HL-60 (cell line): ENCODE results near the gene KCTD16.

Experiments used
- DNase-seq, 2 experiments: peaks; one replicate each; pipeline ENCODE4 v3.0.0-alpha.2; 2010 to 2020; ENCODE audit warnings: low read depth in 1 of 2, low spot score in 1 of 2
- H3K27ac ChIP-seq: fragments of 250-450 bp; sonication (Bioruptor Pico); replicated peaks from 2 replicates; pipeline ENCODE4 v1.5.1; 2020; ENCODE audit warnings: mild to moderate bottlenecking, moderate library complexity
- H3K27me3 ChIP-seq: fragments of 250-450 bp; sonication (Bioruptor Pico); 2 replicates; pipeline ENCODE4 v1.5.1; 2021; ENCODE audit warnings: mild to moderate bottlenecking, moderate library complexity; ENCODE audit not compliant: insufficient read depth, poor library complexity, severe bottlenecking
- H3K4me3 ChIP-seq: replicated peaks from 2 replicates; pipeline ENCODE4 v1.5.1; 2011; ENCODE audit warnings: mild to moderate bottlenecking, control low read depth, low read length; ENCODE audit not compliant: insufficient read depth
- GABPA ChIP-seq: IDR thresholded peaks from 2 replicates; pipeline ENCODE4 v1.6.1; 2012; ENCODE audit warnings: low read depth
- POLR2AphosphoS5 ChIP-seq: IDR thresholded peaks from 2 replicates; pipeline ENCODE4 v1.6.1; 2012; ENCODE audit warnings: low read depth
- SPI1 ChIP-seq: IDR thresholded peaks from 2 replicates; pipeline ENCODE4 v1.6.1; 2012; ENCODE audit warnings: low read depth, mild to moderate bottlenecking, borderline replicate concordance
- TF ChIP-seq, protein P1 (sequence below): IDR thresholded peaks from one replicate; pipeline ENCODE4 v1.5.1; 2011; ENCODE audit warnings: low read length, control low read depth, inconsistent platforms; ENCODE audit not compliant: insufficient read depth
- TF ChIP-seq, protein P2 (sequence below): IDR thresholded peaks from 2 replicates; pipeline ENCODE4 v1.6.1; 2012; ENCODE audit warnings: low read depth; ENCODE audit not compliant: insufficient replicate concordance

KCTD16 gene

DNA sequence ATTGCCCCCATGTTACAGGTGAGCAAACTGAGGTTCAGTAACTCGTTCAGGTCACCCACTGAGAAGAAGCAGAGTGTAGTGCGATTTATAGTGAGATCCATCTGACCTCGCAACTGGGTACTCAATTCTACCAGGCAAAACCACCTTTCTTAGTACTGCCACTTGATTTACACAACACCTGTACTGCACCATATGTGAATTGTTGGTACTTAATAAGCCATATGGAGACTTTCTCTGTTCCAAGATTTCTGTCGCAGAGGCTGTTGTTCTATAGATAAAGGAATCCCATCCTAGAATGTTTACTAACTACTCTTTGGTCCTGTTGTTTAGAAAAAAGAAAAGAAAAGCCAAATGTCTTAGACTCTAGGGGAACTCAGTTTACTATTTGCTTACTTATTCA is 287.5 kb downstream of the KCTD16 start:
- no peak overlapping the region for H3K27ac ChIP-seq
- TF ChIP-seq, protein P1, sequence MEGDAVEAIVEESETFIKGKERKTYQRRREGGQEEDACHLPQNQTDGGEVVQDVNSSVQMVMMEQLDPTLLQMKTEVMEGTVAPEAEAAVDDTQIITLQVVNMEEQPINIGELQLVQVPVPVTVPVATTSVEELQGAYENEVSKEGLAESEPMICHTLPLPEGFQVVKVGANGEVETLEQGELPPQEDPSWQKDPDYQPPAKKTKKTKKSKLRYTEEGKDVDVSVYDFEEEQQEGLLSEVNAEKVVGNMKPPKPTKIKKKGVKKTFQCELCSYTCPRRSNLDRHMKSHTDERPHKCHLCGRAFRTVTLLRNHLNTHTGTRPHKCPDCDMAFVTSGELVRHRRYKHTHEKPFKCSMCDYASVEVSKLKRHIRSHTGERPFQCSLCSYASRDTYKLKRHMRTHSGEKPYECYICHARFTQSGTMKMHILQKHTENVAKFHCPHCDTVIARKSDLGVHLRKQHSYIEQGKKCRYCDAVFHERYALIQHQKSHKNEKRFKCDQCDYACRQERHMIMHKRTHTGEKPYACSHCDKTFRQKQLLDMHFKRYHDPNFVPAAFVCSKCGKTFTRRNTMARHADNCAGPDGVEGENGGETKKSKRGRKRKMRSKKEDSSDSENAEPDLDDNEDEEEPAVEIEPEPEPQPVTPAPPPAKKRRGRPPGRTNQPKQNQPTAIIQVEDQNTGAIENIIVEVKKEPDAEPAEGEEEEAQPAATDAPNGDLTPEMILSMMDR = no peak
- TF ChIP-seq, protein P2, sequence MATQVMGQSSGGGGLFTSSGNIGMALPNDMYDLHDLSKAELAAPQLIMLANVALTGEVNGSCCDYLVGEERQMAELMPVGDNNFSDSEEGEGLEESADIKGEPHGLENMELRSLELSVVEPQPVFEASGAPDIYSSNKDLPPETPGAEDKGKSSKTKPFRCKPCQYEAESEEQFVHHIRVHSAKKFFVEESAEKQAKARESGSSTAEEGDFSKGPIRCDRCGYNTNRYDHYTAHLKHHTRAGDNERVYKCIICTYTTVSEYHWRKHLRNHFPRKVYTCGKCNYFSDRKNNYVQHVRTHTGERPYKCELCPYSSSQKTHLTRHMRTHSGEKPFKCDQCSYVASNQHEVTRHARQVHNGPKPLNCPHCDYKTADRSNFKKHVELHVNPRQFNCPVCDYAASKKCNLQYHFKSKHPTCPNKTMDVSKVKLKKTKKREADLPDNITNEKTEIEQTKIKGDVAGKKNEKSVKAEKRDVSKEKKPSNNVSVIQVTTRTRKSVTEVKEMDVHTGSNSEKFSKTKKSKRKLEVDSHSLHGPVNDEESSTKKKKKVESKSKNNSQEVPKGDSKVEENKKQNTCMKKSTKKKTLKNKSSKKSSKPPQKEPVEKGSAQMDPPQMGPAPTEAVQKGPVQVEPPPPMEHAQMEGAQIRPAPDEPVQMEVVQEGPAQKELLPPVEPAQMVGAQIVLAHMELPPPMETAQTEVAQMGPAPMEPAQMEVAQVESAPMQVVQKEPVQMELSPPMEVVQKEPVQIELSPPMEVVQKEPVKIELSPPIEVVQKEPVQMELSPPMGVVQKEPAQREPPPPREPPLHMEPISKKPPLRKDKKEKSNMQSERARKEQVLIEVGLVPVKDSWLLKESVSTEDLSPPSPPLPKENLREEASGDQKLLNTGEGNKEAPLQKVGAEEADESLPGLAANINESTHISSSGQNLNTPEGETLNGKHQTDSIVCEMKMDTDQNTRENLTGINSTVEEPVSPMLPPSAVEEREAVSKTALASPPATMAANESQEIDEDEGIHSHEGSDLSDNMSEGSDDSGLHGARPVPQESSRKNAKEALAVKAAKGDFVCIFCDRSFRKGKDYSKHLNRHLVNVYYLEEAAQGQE = no peak
- no peak for TF ChIP-seq SPI1
- no peak for TF ChIP-seq GABPA
- TF ChIP-seq POLR2AphosphoS5 = no peak
- H3K4me3 ChIP-seq = no peak overlapping the region
- H3K27me3 ChIP-seq = no peaks in the 10 kb centered on the region
- no peak for DNase-seq

DNA sequence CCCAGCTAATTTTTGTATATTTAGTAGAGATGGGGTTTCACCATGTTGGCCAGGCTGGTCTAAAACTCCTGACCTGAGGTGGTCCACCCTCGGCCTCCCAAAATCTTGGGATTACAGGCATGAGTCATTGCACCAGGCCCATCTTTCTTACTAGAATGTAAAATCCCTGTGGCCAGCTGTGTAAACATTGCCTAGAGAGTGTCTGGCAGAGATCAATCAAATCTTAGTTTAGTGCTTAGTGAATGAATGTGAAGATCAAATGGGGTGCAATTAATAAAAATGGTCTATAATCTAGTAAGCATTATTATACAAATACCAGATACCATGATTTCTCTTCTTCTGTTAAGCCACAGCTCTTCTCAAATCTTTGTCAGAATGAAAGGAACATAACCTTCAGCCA is 289.9 kb downstream of the KCTD16 start:
- DNase-seq = no peak
- TF ChIP-seq, protein P1 = no peak
- TF ChIP-seq SPI1 (no peak), POLR2AphosphoS5 (no peak), GABPA (no peak)
- TF ChIP-seq, protein P2 = no peak
- Histone ChIP-seq H3K27ac (no peak overlapping the region), H3K4me3 (no peak overlapping the region), H3K27me3 (no peaks in the 10 kb centered on the region)

DNA sequence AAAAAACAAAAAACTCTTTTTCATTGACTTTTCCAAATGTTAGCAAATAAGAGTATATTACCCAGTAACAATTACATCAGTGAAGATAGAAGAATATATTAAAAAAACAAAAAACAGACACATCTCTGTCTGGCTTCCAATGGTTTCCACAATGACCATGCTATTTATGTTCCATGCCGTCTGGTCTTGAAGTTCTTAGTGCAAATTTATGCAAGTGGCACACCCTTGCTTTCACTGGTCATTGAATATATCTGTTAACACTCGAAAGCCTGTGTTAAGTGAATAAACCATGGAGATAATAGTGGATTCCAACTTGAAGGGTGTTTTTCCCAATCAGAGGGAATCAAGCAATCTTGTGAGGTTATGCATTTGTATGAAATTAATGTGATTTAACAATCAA is 291.9 kb downstream of the KCTD16 start:
- DNase-seq = no peak
- H3K27ac ChIP-seq = no peak overlapping the region

More for the DNA sequence above, 291.9 kb downstream of the KCTD16 start:
- TF ChIP-seq, protein P2 = no peak
- TF ChIP-seq SPI1 (no peak), POLR2AphosphoS5 (no peak), GABPA (no peak)
- TF ChIP-seq, protein P1 = no peak
- no peak overlapping the region for H3K4me3 ChIP-seq
- H3K27me3 ChIP-seq = no peaks in the 10 kb centered on the region
